GM12878 (cell line): ENCODE results near the gene EPHB2. TPM values are rescaled to one million over a fixed set of nuclear protein-coding genes. Genes with fewer than 3 reads are reported as not detected.

Source experiments
- ATAC-seq: fragments of 200-7000 bp; cut with Tn5 transposase; 3 replicates; pipeline ENCODE4 v1.9.1; 2020; ENCODE audit warnings: mild to moderate bottlenecking, moderate library complexity
- BruUV-seq: library from RNA; stranded (reverse); fragments of 400-500 nt; replicated peaks from 2 replicates; lab custom pipeline; 2021; lab: Mats Ljungman, UMichigan
- CTCF ChIA-PET: fragments of 300-600 bp; sonication (Branson Sonifier 250); formaldehyde crosslinking; extraction: SDS; loops from one replicate; lab custom pipeline; 2021; ENCODE audit warnings: inconsistent platforms; lab: Yijun Ruan, JAX
- POLR2A ChIA-PET: fragments of 350-600 bp; formaldehyde crosslinking; extraction: SDS; loops from one replicate; lab custom pipeline; 2021; ENCODE audit warnings: inconsistent platforms; lab: Charles Lee
- RAD21 ChIA-PET: fragments of 300-600 bp; sonication (Branson Sonifier 250); formaldehyde crosslinking; loops from one replicate; lab custom pipeline; 2023; ENCODE audit warnings: antibody characterized with exemption; ENCODE audit not compliant: unreplicated experiment; lab: Charles Lee
- SMC1A ChIA-PET: fragments of 300-600 bp; sonication (Branson Sonifier 250); formaldehyde crosslinking; loops from one replicate; lab custom pipeline; 2023; ENCODE audit not compliant: unreplicated experiment, uncharacterized antibody; lab: Charles Lee
- DNase-seq: peaks from one replicate; pipeline ENCODE4 v3.0.0-alpha.2; 2011; ENCODE audit warnings: low read depth, low spot score
- FAIRE-seq: peaks from 3 replicates; lab custom pipeline; 2011; peaks lifted over from hg19 to GRCh38; lab: Jason Lieb, UNC
- H2AFZ ChIP-seq: 2 replicates; pipeline ENCODE4 v1.6.0; 2011; ENCODE audit warnings: low read depth, low read length, control low read depth; ENCODE audit not compliant: control insufficient read depth
- H3K27ac ChIP-seq: 2 replicates; pipeline ENCODE4 v1.5.1; 2011; ENCODE audit warnings: control low read depth; ENCODE audit not compliant: control insufficient read depth, insufficient read depth
- H3K27me3 ChIP-seq, 2 experiments: replicated peaks in 1 of 2; 2 replicates each; pipeline versions ENCODE4 v1.6.0 to v1.6.1; 2011; ENCODE audit warnings: low read length in 1 of 2; ENCODE audit not compliant: control insufficient read depth in 2 of 2, insufficient read depth in 2 of 2
- H3K36me3 ChIP-seq, 2 experiments: 2 replicates each; pipeline ENCODE4 v1.5.1; 2011; ENCODE audit warnings: low read length in 1 of 2; ENCODE audit not compliant: control insufficient read depth in 2 of 2, insufficient read depth in 2 of 2
- H3K4me1 ChIP-seq: 2 replicates; pipeline ENCODE4 v1.6.1; 2011; ENCODE audit warnings: mild to moderate bottlenecking, low read length, moderate library complexity, mixed read lengths; ENCODE audit not compliant: control insufficient read depth, insufficient read depth
- H3K4me2 ChIP-seq: 2 replicates; pipeline ENCODE4 v1.6.0; 2011; ENCODE audit warnings: control low read depth; ENCODE audit not compliant: control insufficient read depth, insufficient read depth
- H3K4me3 ChIP-seq: fragments of 200-600 bp; sonication (generic); 2 replicates; pipeline ENCODE4 v1.5.1; 2016
- H3K79me2 ChIP-seq: 2 replicates; pipeline ENCODE4 v1.6.0; 2011; ENCODE audit warnings: low read length; ENCODE audit not compliant: control insufficient read depth, insufficient read depth
- H3K9ac ChIP-seq: 2 replicates; pipeline ENCODE4 v1.8.0; 2011; ENCODE audit warnings: low read length, control low read depth, mixed read lengths; ENCODE audit not compliant: control insufficient read depth, insufficient read depth
- H3K9me3 ChIP-seq: replicated peaks from 3 replicates; pipeline ENCODE4 v1.5.1; 2011; ENCODE audit warnings: mild to moderate bottlenecking, low read length; ENCODE audit not compliant: control insufficient read depth, insufficient read depth
- H4K20me1 ChIP-seq: 2 replicates; pipeline ENCODE4 v1.6.0; 2011; ENCODE audit not compliant: control insufficient read depth, insufficient read depth
- BCL11A ChIP-seq: IDR thresholded peaks from 2 replicates; pipeline ENCODE4 v1.6.1; 2011; ENCODE audit warnings: low read depth, low read length
- EGR1 ChIP-seq, 2 experiments: IDR thresholded peaks; 1 replicate in 1 of 2; 2 replicates in 1 of 2; pipeline ENCODE4 v1.6.1; 2011 to 2012; ENCODE audit warnings: low read depth in 2 of 2, low read length in 2 of 2, borderline replicate concordance in 1 of 2, mild to moderate bottlenecking in 1 of 2, moderate library complexity in 1 of 2
- HDAC6 ChIP-seq: fragments of 200-600 bp; sonication (generic); IDR thresholded peaks from one replicate; pipeline ENCODE4 v1.8.0; 2017; ENCODE audit warnings: antibody characterized with exemption; ENCODE audit not compliant: unreplicated experiment
- HSF1 ChIP-seq: fragments of 150-350 bp; IDR thresholded peaks from 2 replicates; pipeline ENCODE4 v1.6.1; 2014; ENCODE audit warnings: mild to moderate bottlenecking, low read depth, low read length
- IKZF1 ChIP-seq: fragments of 450-650 bp; conservative IDR thresholded peaks from 2 replicates; pipeline ENCODE4 v1.6.1; 2017; ENCODE audit warnings: antibody characterized with exemption, mild to moderate bottlenecking
- KLF5 ChIP-seq: fragments of 450-650 bp; IDR thresholded peaks from 2 replicates; pipeline ENCODE4 v1.6.1; 2014; ENCODE audit warnings: mild to moderate bottlenecking; ENCODE audit not compliant: partially characterized antibody
- MYB ChIP-seq: fragments of 150-350 bp; IDR thresholded peaks from 2 replicates; pipeline ENCODE4 v1.6.1; 2014; ENCODE audit warnings: mild to moderate bottlenecking, low read depth, low read length, borderline replicate concordance
- PAX8 ChIP-seq: fragments of 450-650 bp; IDR thresholded peaks from 2 replicates; pipeline ENCODE4 v1.6.1; 2017; ENCODE audit warnings: mild to moderate bottlenecking, moderate library complexity
- POLR2A ChIP-seq: IDR thresholded peaks from 2 replicates; pipeline ENCODE4 v1.6.1; 2011; ENCODE audit warnings: low read depth, mild to moderate bottlenecking, low read length
- POU2F2 ChIP-seq: IDR thresholded peaks from 3 replicates; pipeline ENCODE4 v1.6.1; 2011; ENCODE audit warnings: low read depth, mild to moderate bottlenecking, low read length, borderline replicate concordance
- SPI1 ChIP-seq: IDR thresholded peaks from 2 replicates; pipeline ENCODE4 v1.6.1; 2011; ENCODE audit warnings: low read depth, mild to moderate bottlenecking, low read length, moderate library complexity, borderline replicate concordance; ENCODE audit not compliant: insufficient read depth
- TARDBP ChIP-seq: IDR thresholded peaks from 2 replicates; pipeline ENCODE4 v1.6.1; 2016; ENCODE audit warnings: borderline replicate concordance
- WRNIP1 ChIP-seq: IDR thresholded peaks from 2 replicates; pipeline ENCODE4 v1.6.1; 2011; ENCODE audit warnings: low read depth, low read length, improper control_type of control experiment, borderline replicate concordance
- ZSCAN29 ChIP-seq: fragments of 450-650 bp; IDR thresholded peaks from 2 replicates; pipeline ENCODE4 v1.6.1; 2017; ENCODE audit warnings: mild to moderate bottlenecking, moderate library complexity
- WGBS: methylation state at CpG from one replicate; pipeline ENCODE4 v1.1.6; 2016; ENCODE audit warnings: low lambda C conversion rate; ENCODE audit not compliant: insufficient replicate concordance, insufficient coverage; ENCODE audit errors: missing lambda C conversion rate; 5-methylcytosine and 5-hydroxymethylcytosine counted together
- in situ Hi-C: fragments of 300-500 bp; cut with MboI; formaldehyde crosslinking; loops from 9 replicates; pipeline ENCODE4 v1.14.3; 2018; ENCODE audit warnings: mixed read lengths
- intact Hi-C: fragments of 100-400 bp; cut with micrococcal nuclease; formaldehyde crosslinking; loops from one replicate; pipeline ENCODE4 v1.14.2; 2022; ENCODE audit not compliant: unreplicated experiment
- polyA plus RNA-seq, 11 experiments: library from polyadenylated mRNA; depleted of rRNA in 4 of 11; unstranded in 6 of 11; stranded (reverse) in 5 of 11; fragments of >200 nt; fragmentation: Nextera tagmentation in 4 of 11; fragmentation: Illumina TruSeq in 1 of 11; extraction: Ambion mirVana in 4 of 11; extraction: Trizol in 1 of 11; gene quantifications; 1 replicate in 1 of 11; 2 replicates in 10 of 11; pipeline versions ENCODE4 v1.2.1 to v1.2.3, GENCODE V29; 2011 to 2016; ENCODE audit warnings: inconsistent platforms in 2 of 11, missing spikeins in 2 of 11, low read depth in 1 of 11
- total RNA-seq, 4 experiments: library from RNA; depleted of rRNA in 3 of 4; stranded (reverse); fragments of >200 nt in 3 of 4; fragmentation: Illumina TruSeq in 1 of 4; extraction: Trizol in 1 of 4; gene quantifications; 2 replicates each; pipeline versions ENCODE4 v1.2.1 to v1.2.3, GENCODE V29; 2013 to 2021
- TF ChIP-seq, protein P1 (sequence below), 3 experiments: IDR thresholded peaks in 2 of 3; conservative IDR thresholded peaks in 1 of 3; 2 replicates each; pipeline ENCODE4 v1.5.1; 2011; ENCODE audit warnings: low read depth in 3 of 3, low read length in 3 of 3, mild to moderate bottlenecking in 3 of 3, control low read depth in 2 of 3, moderate library complexity in 2 of 3, inconsistent platforms in 1 of 3, mixed read lengths in 1 of 3; ENCODE audit not compliant: control insufficient read depth in 2 of 3, insufficient read depth in 1 of 3; ENCODE audit errors: extremely low read depth in 1 of 3

Gene EPHB2
- total and polyA plus RNA-seq, 10 of the 15 experiments (the other 5 are each of a cell fraction or from before 2014, with no cell fraction given), result 0.13 to 3.3 (median 0.92) TPM

- Histone ChIP-seq H3K4me2 (no peak overlapping the region), H3K4me3 (no peak overlapping the region), H2AFZ (no peak overlapping the region), H3K27ac (no peak overlapping the region)
- no TSS peak for BruUV-seq
- RAD21 ChIA-PET, result no interaction called here
- POLR2A ChIA-PET, result no interaction called here
- in situ Hi-C loops, result loop anchor here (10.0 kb wide), 1 partner anchor 181 kb away; no protein-coding TSS in a partner anchor
- TF ChIP-seq PAX8, result no peak
- TF ChIP-seq, all 136 proteins: peak for 0
- no peak for FAIRE-seq
- Histone ChIP-seq H4K20me1 (no peaks in the 10 kb centered on the region), H3K36me3 (no peaks in the 10 kb centered on the region), H3K4me1 (no peaks in the 10 kb centered on the region), H3K9me3 (no peaks in the 10 kb centered on the region), H3K27me3 (no peaks in the 10 kb centered on the region), H3K79me2 (no peaks in the 10 kb centered on the region), H3K9ac (no peak overlapping the region)
- DNase-seq, result no peak
- SMC1A ChIA-PET, result no interaction called here
- no peak for ATAC-seq
- intact Hi-C loops, result no loop called here
- 51% methylated on average over 6 of the region's 6 CpGs for WGBS
- CTCF ChIA-PET, result interaction anchor here (0.9 kb wide), 1 partner anchor 10 kb away, joined by 3 read pairs; no protein-coding TSS in a partner anchor
Measured at GRCh38 chr1:22886211-22886610, 175.6 kb downstream of the EPHB2 start.

DNA sequence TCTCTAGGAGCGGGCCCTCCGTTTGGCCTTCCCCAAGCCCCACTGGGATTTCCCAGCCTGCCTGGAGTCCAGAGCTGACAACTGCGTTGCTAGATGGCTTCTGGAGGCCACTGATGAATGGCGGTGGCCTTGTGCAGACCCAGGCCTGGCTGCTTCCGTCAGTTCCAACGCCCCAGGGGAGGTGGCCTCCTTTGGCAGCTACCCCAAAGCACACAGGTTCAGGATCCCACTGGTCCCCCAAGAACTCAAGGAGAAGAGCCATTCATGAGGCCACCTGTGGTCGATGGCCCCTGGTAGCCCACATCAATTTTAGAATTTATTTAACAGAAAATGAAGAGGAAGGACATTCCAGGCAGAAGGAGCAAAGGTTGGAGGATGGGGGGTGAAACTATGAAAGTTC is 176.9 kb downstream of the EPHB2 start:
- Histone ChIP-seq H3K79me2 (no peaks in the 10 kb centered on the region), H3K9me3 (no peaks in the 10 kb centered on the region), H2AFZ (no peak overlapping the region), H3K4me3 (no peak overlapping the region), H3K27me3 (no peaks in the 10 kb centered on the region), H3K9ac (no peak overlapping the region), H3K36me3 (no peaks in the 10 kb centered on the region), H3K27ac (no peak overlapping the region), H3K4me1 (no peaks in the 10 kb centered on the region), H4K20me1 (no peaks in the 10 kb centered on the region), H3K4me2 (no peak overlapping the region)
- ChIA-PET POLR2A (no interaction called here), CTCF (interaction anchor here (2.3 kb wide), 1 partner anchor 183 kb away, joined by 36 read pairs; no protein-coding TSS in a partner anchor), RAD21 (interaction anchor here (2.2 kb wide), 1 partner anchor 183 kb away, joined by 17 read pairs; no protein-coding TSS in a partner anchor), SMC1A (interaction anchor here (2.1 kb wide), 1 partner anchor 183 kb away, joined by 19 read pairs; no protein-coding TSS in a partner anchor)
- in situ Hi-C loops, result loop anchor here (10.0 kb wide), 1 partner anchor 183 kb away; no protein-coding TSS in a partner anchor
- WGBS, result 12% methylated on average over 7 of the region's 7 CpGs
- intact Hi-C loops, result no loop called here
- FAIRE-seq (no peak), ATAC-seq (no peak), DNase-seq (no peak)
- no TSS peak for BruUV-seq
- TF ChIP-seq MYB (no peak), IKZF1 (no peak), POLR2A (no peak), TARDBP (no peak), KLF5 (no peak), WRNIP1 (no peak), ZSCAN29 (no peak), SPI1 (no peak), BCL11A (no peak), HSF1 (no peak), EGR1 (IDR thresholded peaks at IDR 0.05; ENCODE audit: borderline replicate concordance in 1 of 2, low read depth in 2 of 2, low read length in 2 of 2) (no peak), POU2F2 (no peak), HDAC6 (no peak)
- TF ChIP-seq, protein P1, sequence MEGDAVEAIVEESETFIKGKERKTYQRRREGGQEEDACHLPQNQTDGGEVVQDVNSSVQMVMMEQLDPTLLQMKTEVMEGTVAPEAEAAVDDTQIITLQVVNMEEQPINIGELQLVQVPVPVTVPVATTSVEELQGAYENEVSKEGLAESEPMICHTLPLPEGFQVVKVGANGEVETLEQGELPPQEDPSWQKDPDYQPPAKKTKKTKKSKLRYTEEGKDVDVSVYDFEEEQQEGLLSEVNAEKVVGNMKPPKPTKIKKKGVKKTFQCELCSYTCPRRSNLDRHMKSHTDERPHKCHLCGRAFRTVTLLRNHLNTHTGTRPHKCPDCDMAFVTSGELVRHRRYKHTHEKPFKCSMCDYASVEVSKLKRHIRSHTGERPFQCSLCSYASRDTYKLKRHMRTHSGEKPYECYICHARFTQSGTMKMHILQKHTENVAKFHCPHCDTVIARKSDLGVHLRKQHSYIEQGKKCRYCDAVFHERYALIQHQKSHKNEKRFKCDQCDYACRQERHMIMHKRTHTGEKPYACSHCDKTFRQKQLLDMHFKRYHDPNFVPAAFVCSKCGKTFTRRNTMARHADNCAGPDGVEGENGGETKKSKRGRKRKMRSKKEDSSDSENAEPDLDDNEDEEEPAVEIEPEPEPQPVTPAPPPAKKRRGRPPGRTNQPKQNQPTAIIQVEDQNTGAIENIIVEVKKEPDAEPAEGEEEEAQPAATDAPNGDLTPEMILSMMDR (IDR thresholded peaks at IDR 0.05 in 2 of 3, conservative IDR thresholded peaks at IDR 0.05 in 1 of 3; ENCODE audit: control insufficient read depth in 2 of 3, extremely low read depth in 1 of 3, insufficient read depth in 1 of 3, low read depth in 3 of 3, low read length in 3 of 3), result no peak
